HepG2 (cell line): ENCODE measurements around the gene TANGO6. TPM values are rescaled to one million over a fixed set of nuclear protein-coding genes. Genes with fewer than 3 reads are reported as not detected.

Experiments
- AGO1 ChIP-seq: fragments of 200-400 bp; formaldehyde crosslinking; IDR thresholded peaks from 2 replicates; pipeline ENCODE4 v1.6.1; 2017; ENCODE audit warnings: mild to moderate bottlenecking, low read depth, low read length, moderate library complexity; ENCODE audit not compliant: poor library complexity, severe bottlenecking
- ARHGAP35 ChIP-seq: sonication (generic); formaldehyde crosslinking; IDR thresholded peaks from 2 replicates; pipeline ENCODE4 v1.9.0; 2022; ENCODE audit warnings: mild to moderate bottlenecking, inconsistent platforms, moderate library complexity, missing genetic modification reagents, borderline replicate concordance
- KDM4B ChIP-seq: sonication (generic); formaldehyde crosslinking; IDR thresholded peaks from 2 replicates; pipeline ENCODE4 v1.4.0; 2020; ENCODE audit warnings: missing genetic modification reagents
- LRRFIP1 ChIP-seq: sonication (generic); formaldehyde crosslinking; conservative IDR thresholded peaks from 2 replicates; pipeline ENCODE4 v1.4.0; 2020; ENCODE audit warnings: missing genetic modification reagents
- MEIS2 ChIP-seq: sonication (generic); formaldehyde crosslinking; IDR thresholded peaks from 2 replicates; pipeline ENCODE4 v1.9.0; 2021; ENCODE audit warnings: mild to moderate bottlenecking, missing genetic modification reagents
- NFE2L1 ChIP-seq: sonication (generic); formaldehyde crosslinking; IDR thresholded peaks from 2 replicates; pipeline ENCODE4 v1.4.0; 2020; ENCODE audit warnings: missing genetic modification reagents, mild to moderate bottlenecking, borderline replicate concordance
- PATZ1 ChIP-seq: sonication (generic); formaldehyde crosslinking; IDR thresholded peaks from 2 replicates; pipeline ENCODE4 v1.4.0; 2020; ENCODE audit warnings: missing genetic modification reagents
- SAFB2 ChIP-seq: sonication (generic); formaldehyde crosslinking; IDR thresholded peaks from 2 replicates; pipeline ENCODE4 v1.5.1; 2020; ENCODE audit warnings: missing genetic modification reagents, low read depth, mild to moderate bottlenecking, borderline replicate concordance
- SIX1 ChIP-seq: sonication (generic); formaldehyde crosslinking; IDR thresholded peaks from 2 replicates; pipeline ENCODE4 v1.4.0; 2020; ENCODE audit warnings: missing genetic modification reagents, borderline replicate concordance
- SP2 ChIP-seq: sonication (generic); formaldehyde crosslinking; IDR thresholded peaks from 2 replicates; pipeline ENCODE4 v1.5.1; 2020; ENCODE audit warnings: mild to moderate bottlenecking, missing genetic modification reagents
- TOPORS ChIP-seq: sonication (generic); formaldehyde crosslinking; IDR thresholded peaks from 2 replicates; pipeline ENCODE4 v1.8.0; 2023; ENCODE audit warnings: mild to moderate bottlenecking, missing genetic modification reagents
- ZBTB20 ChIP-seq: sonication (generic); formaldehyde crosslinking; IDR thresholded peaks from 2 replicates; pipeline ENCODE4 v1.8.1; 2023; ENCODE audit warnings: missing genetic modification reagents, low read depth, mild to moderate bottlenecking, borderline replicate concordance
- ZBTB49 ChIP-seq: sonication (generic); formaldehyde crosslinking; IDR thresholded peaks from 2 replicates; pipeline ENCODE4 v1.4.0; 2020; ENCODE audit warnings: missing genetic modification reagents, borderline replicate concordance
- ZFP37 ChIP-seq: sonication (generic); formaldehyde crosslinking; IDR thresholded peaks from 2 replicates; pipeline ENCODE4 v1.4.0; 2020; ENCODE audit warnings: missing genetic modification reagents, borderline replicate concordance
- ZNF749 ChIP-seq: sonication (generic); formaldehyde crosslinking; IDR thresholded peaks from 2 replicates; pipeline ENCODE4 v1.8.0; 2022; ENCODE audit warnings: mild to moderate bottlenecking, missing genetic modification reagents, moderate library complexity, borderline replicate concordance
- ZNF770 ChIP-seq: sonication (generic); formaldehyde crosslinking; IDR thresholded peaks from 2 replicates; pipeline ENCODE4 v1.5.0; 2020; ENCODE audit warnings: mild to moderate bottlenecking, missing genetic modification reagents
- ZNF878 ChIP-seq: sonication (generic); formaldehyde crosslinking; IDR thresholded peaks from 2 replicates; pipeline ENCODE4 v1.8.1; 2023; ENCODE audit warnings: mild to moderate bottlenecking, missing genetic modification reagents, moderate library complexity
- polyA plus RNA-seq, 8 experiments: library from polyadenylated mRNA; depleted of rRNA in 3 of 8; stranded (reverse) in 7 of 8; unstranded in 1 of 8; fragments of >200 nt; fragmentation: Illumina TruSeq in 4 of 8; extraction: Trizol in 4 of 8; gene quantifications; 2 replicates each; pipeline versions ENCODE4 v1.2.1 to v1.2.3, GENCODE V29; 2011 to 2016; ENCODE audit warnings: low read depth in 4 of 8, missing spikeins in 1 of 8, mixed read lengths in 1 of 8; ENCODE audit not compliant: insufficient read depth in 1 of 8
- total RNA-seq, 5 experiments: library from RNA; depleted of rRNA; stranded (reverse); fragments of >200 nt; fragmentation: Illumina TruSeq; extraction: Trizol; gene quantifications; 2 replicates each; pipeline ENCODE4 v1.2.3, GENCODE V29; 2016; ENCODE audit warnings: low read depth in 1 of 5
- TF ChIP-seq, protein P1 (sequence below): sonication (generic); formaldehyde crosslinking; IDR thresholded peaks from 2 replicates; pipeline ENCODE4 v1.5.0; 2020; ENCODE audit warnings: missing genetic modification reagents, mild to moderate bottlenecking, borderline replicate concordance

The TANGO6 gene
- total and polyA plus RNA-seq, 2 of the 13 experiments (the other 11 are each of a cell fraction or from before 2014, with no cell fraction given), result 7.2 to 13.3 TPM

GRCh38 chr16:69105501-69106361, 262.4 kb downstream of the TANGO6 start, which contains the start of gene HAS3 (continued):
- peak; percentile 54; the same call in 1 of the 2 replicates for TF ChIP-seq PATZ1 (CRISPR knock-in tag)
- TF ChIP-seq ZFP37 (CRISPR knock-in tag), result no peak
- no peak for TF ChIP-seq TOPORS
- TF ChIP-seq SP2 (CRISPR knock-in tag), result no peak
- TF ChIP-seq LRRFIP1 (CRISPR knock-in tag), result no peak
- TF ChIP-seq ZNF770 (CRISPR knock-in tag), result peak; percentile 28; the same call in 1 of the 2 replicates
- TF ChIP-seq KDM4B (CRISPR knock-in tag), result no peak
- TF ChIP-seq SAFB2, result no peak
- 0 out of 2 replicates have a peak, but pooled peaks have one; percentile 43 for TF ChIP-seq MEIS2 (CRISPR knock-in tag)
- no peak for TF ChIP-seq ZNF878
- TF ChIP-seq AGO1, result no peak
- TF ChIP-seq ZNF749, result no peak
- TF ChIP-seq ZBTB20 (CRISPR knock-in tag), result no peak
- TF ChIP-seq, protein P1, sequence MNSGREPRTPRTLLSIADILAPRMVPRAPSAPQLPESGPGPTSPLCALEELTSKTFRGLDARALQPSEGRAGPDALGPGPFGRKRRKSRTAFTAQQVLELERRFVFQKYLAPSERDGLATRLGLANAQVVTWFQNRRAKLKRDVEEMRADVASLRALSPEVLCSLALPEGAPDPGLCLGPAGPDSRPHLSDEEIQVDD, result no peak
- peak; percentile 46; the same call in 1 of the 2 replicates for TF ChIP-seq ARHGAP35 (CRISPR knock-in tag)
- TF ChIP-seq NFE2L1 (CRISPR knock-in tag), result peak; percentile 77; the same call in 1 of the 2 replicates
- no peak for TF ChIP-seq SIX1 (CRISPR knock-in tag)
- no peak for TF ChIP-seq ZBTB49 (CRISPR knock-in tag)
